ENCODE measurements around the gene POLR2A. TPM values are rescaled to one million over a fixed set of nuclear protein-coding genes. Genes with fewer than 3 reads are reported as not detected.

Gene POLR2A
- total RNA-seq, 1 donor from 2014 or later: 105 TPM

- Histone ChIP-seq H3K27ac (no peak overlapping the region), H3K9me3 (no peaks in the 10 kb centered on the region), H3K36me3 (no peaks in the 10 kb centered on the region), H3K4me1 (peaks cover 46% of the 10 kb centered on the region), H3K27me3 (peaks cover 22% of the 10 kb centered on the region), H3K4me3 (peak overlapping the region; percentile 71)
- intact Hi-C loops (cut with DNase I): no loop called here
- DNase-seq (peak; percentile 88), ATAC-seq (peak; percentile 9)
- TF ChIP-seq CTCF (IDR thresholded peaks at IDR 0.05): no peak
These were observed 46.1 kb upstream of the POLR2A start for GRCh38 chr17:7437950-7438614.

- peaks cover 22% of the 10 kb centered on the region for H3K27me3 ChIP-seq
- ATAC-seq (no peak), DNase-seq (no peak)
- TF ChIP-seq CTCF (IDR thresholded peaks at IDR 0.05): no peak
- intact Hi-C loops (cut with DNase I): no loop called here
- peak overlapping the region; percentile 71 for H3K4me3 ChIP-seq
- H3K27ac ChIP-seq: no peak overlapping the region
- H3K36me3 ChIP-seq: no peaks in the 10 kb centered on the region
- H3K4me1 ChIP-seq: peaks cover 46% of the 10 kb centered on the region
- no peaks in the 10 kb centered on the region for H3K9me3 ChIP-seq
These were observed 45.3 kb upstream of the POLR2A start for GRCh38 chr17:7438656-7439460.

- peaks cover 22% of the 10 kb centered on the region for H3K27me3 ChIP-seq
- no peak for TF ChIP-seq CTCF (IDR thresholded peaks at IDR 0.05)
- intact Hi-C loops (cut with DNase I): no loop called here
- H3K4me1 ChIP-seq: peaks cover 46% of the 10 kb centered on the region
- no peaks in the 10 kb centered on the region for H3K36me3 ChIP-seq
- ATAC-seq (no peak), DNase-seq (no peak)
- H3K27ac ChIP-seq: no peak within 1 kb of the TSS
- no peaks in the 10 kb centered on the region for H3K9me3 ChIP-seq
- peak within 1 kb of the TSS; percentile 71 for H3K4me3 ChIP-seq
These were observed 44.6 kb upstream of the POLR2A start, which contains the start of gene FGF11 for GRCh38 chr17:7439462-7440112. TSS of gene FGF11 (plus strand) at chr17:7439512. CDS start at chr17:7439621, 109 bp downstream.

GRCh38 chr17:7440113-7440833 is 43.9 kb upstream of the POLR2A start:
- H3K27ac ChIP-seq: no peak overlapping the region
- DNase-seq (peak; percentile 81), ATAC-seq (no peak)
- H3K36me3 ChIP-seq: no peaks in the 10 kb centered on the region
- peaks cover 24% of the 10 kb centered on the region for H3K27me3 ChIP-seq
- H3K9me3 ChIP-seq: no peaks in the 10 kb centered on the region
- H3K4me1 ChIP-seq: peaks cover 50% of the 10 kb centered on the region
- no peak for TF ChIP-seq CTCF (IDR thresholded peaks at IDR 0.05)
- intact Hi-C loops (cut with DNase I): no loop called here
- peak overlapping the region; percentile 29 for H3K4me3 ChIP-seq

- DNase-seq (no peak), ATAC-seq (no peak)
- Histone ChIP-seq H3K4me1 (peaks cover 45% of the 10 kb centered on the region), H3K4me3 (no peak overlapping the region), H3K36me3 (no peaks in the 10 kb centered on the region), H3K27ac (no peak overlapping the region), H3K9me3 (no peaks in the 10 kb centered on the region), H3K27me3 (peaks cover 29% of the 10 kb centered on the region)
- intact Hi-C loops (cut with DNase I): no loop called here
- TF ChIP-seq CTCF (IDR thresholded peaks at IDR 0.05): no peak
These were observed 43.4 kb upstream of the POLR2A start for GRCh38 chr17:7440834-7441195.
